Measurements from ENCODE around the gene KRT222.

The KRT222 gene

DNA sequence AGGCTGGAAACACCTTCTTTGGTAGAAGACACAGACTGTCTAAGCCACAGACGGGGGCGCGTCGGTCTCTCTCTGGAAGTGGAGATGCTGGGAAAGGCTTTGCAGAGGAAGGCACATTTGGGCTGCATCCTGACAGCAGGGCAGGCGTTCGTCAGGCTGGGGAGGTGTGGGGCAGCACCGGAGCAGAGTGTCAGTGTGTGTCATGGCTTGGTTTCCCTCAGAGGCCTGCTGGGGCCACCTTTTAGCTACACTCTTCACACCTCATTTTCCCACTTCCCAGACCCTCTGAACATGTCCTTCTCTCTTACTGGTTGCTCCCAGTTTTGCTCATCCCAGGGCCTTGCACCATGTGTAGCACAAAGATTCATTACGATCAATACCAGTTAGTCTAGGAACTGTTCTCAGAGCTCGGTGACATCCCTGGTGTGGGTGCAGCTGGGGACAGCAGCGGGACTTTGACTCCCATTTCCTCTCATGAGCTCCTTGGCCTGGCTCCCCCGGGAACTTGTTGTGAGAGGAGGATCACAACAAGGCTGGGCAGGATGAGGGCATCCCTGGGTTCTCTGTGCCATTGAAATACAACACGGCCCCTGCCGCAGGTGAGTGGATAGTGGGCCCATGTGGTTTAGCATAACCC is 50.4 kb downstream of the KRT222 start:
- DNase-seq (ENCODE audit: low read depth) = no peak

GRCh38 chr17:40613467-40614154 is 51.4 kb downstream of the KRT222 start:
- DNase-seq (ENCODE audit: low read depth) = no peak

GRCh38 chr17:40612599-40613244 is 52.3 kb downstream of the KRT222 start:
- no peak for DNase-seq (ENCODE audit: low read depth)

DNA sequence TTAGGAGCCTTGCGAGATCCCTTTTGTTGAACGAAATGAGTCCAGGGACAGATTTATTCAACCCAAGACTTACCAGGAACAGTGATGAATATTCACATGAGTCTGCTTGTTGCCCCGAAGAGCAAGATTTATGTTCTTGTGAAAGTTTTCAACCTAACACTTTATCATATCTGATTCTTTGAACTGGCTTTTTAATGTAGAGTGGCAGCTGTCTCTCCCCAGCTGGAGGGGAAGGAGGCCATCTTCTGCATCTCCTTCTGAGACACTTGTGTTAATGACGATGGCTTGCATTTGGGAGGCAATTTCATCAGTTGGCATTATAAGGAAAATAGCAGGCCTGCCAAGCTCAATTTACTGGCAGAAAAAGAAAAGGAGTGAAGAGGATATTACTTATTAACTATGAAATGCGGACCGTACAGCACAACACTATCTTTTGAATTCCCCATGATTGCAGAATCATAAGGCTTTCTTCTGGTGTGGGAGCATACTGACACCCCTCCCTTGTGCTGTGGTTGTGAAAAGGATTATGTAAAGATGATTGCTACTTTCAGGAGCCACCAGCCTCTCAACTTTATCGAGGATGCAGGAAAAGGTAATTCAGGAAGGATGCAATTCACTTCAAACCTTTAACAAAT is 53.0 kb downstream of the KRT222 start:
- DNase-seq (ENCODE audit: low read depth) = no peak

DNA sequence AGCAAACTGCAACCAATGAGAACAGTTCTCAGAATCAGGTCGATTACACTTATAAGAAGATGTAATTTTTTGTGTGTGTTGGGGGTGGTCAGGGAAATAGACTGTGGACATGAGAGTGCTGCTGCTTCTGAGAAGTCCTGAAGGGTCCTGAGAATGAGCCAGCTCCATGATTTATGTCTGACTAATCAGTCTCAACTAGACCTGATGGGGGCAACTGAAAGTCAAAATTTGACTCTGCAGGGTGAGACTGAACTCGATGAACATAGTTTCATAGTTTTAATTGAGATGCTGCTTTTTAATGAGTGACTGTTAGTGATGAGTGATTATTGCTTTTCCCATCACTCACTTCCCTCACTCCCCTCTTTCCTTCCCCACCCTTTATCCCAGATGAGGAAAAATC is 54.6 kb downstream of the KRT222 start:
- DNase-seq (ENCODE audit: low read depth) = no peak

DNA sequence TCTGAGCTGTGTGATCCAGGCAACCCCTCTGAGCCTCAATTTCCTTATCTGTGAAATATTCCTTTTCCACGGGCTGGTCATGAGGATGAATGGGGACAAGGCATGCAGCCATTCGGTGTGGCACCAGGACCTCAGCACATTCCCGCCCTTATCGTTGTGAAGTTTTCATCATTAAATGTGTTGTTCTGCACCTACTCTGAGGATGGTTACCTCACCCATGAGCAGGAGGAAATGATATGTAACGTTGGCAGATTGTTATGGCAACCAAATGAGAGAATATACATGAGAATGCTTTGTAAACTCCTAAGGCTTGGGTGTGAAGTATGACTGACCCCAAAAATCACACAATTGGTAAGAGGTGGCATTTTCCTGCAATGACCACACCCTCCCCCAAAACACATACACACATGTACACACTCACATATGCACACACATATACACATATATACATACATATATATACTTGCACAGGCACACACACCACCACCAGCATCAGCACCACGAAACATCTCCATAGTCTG is 56.9 kb downstream of the KRT222 start:
- no peak for DNase-seq (ENCODE audit: low read depth)

- DNase-seq (ENCODE audit: low read depth) = no peak
Measured at GRCh38 chr17:40607641-40608040, 57.3 kb downstream of the KRT222 start.

GRCh38 chr17:40606548-40607353 is 58.2 kb downstream of the KRT222 start:
- no peak for DNase-seq (ENCODE audit: low read depth)

DNA sequence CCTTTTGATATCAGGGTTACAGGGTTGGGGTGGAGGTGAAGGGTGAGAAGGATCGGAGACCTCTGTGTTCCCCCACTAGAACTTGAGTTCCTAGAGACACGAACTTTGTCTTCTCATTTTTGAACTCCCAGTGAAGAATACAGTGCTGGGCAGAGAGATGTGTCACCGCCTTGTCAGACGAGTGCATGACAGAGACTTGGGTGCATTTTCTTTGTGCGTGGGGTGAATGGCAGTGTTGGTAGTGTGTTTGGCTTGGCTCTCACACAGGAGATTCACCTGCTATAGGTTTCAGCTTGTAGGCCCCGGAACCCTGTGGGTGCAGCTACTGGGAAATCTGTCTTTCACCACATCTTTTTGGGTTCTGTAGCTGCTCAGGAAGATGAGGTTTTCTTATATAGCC is 59.7 kb downstream of the KRT222 start:
- no peak for DNase-seq (ENCODE audit: low read depth)

Measured in stimulated activated CD8-positive, alpha-beta memory T cell treated with anti-CD3 and anti-CD28 coated beads, Interleukin-7, amount 100 ng/mL, for 24 hours (primary cell).